ENCODE measurements around the gene FCER1G.
"Not testable (repeated sequence)": the region's sequence is repeated elsewhere in the genome, so short reads cannot be mapped to it uniquely, and the experiment has no call there.

Gene FCER1G

GRCh38 chr1:161235957-161236775 lies 21.1 kb downstream of the FCER1G start:
- no peak for DNase-seq

GRCh38 chr1:161238039-161238473 lies 23.0 kb downstream of the FCER1G start, which contains the start of gene NR1I3:
NR1I3 (minus strand) TSS chr1:161238203; CDS start chr1:161236565, 1,638 bp downstream.
- no peak for DNase-seq

GRCh38 chr1:161241682-161242081 lies 26.6 kb downstream of the FCER1G start:
- no peak for DNase-seq

GRCh38 chr1:161242313-161242712 lies 27.2 kb downstream of the FCER1G start:
- DNase-seq = no peak

GRCh38 chr1:161244888-161245287 lies 29.8 kb downstream of the FCER1G start:
- DNase-seq = no peak

- not testable (repeated sequence) for DNase-seq
These were observed 35.0 kb downstream of the FCER1G start for GRCh38 chr1:161250100-161250499.

GRCh38 chr1:161250829-161251228 lies 35.7 kb downstream of the FCER1G start:
- no peak for DNase-seq

GRCh38 chr1:161251579-161251978 lies 36.5 kb downstream of the FCER1G start:
- DNase-seq = no peak

- DNase-seq = not testable (repeated sequence)
These were observed 40.2 kb downstream of the FCER1G start for GRCh38 chr1:161255302-161255701.

GRCh38 chr1:161255955-161256520 lies 40.9 kb downstream of the FCER1G start:
- DNase-seq = not testable (repeated sequence)

GRCh38 chr1:161257109-161257508 lies 42.0 kb downstream of the FCER1G start:
- not testable (repeated sequence) for DNase-seq

- DNase-seq = peak; percentile 12
These were observed 43.6 kb downstream of the FCER1G start, which contains the start of gene PCP4L1 for GRCh38 chr1:161258439-161259344. PCP4L1 (plus strand) TSS chr1:161258745; CDS start chr1:161258975, 230 bp downstream.

- DNase-seq = no peak
These were observed 44.2 kb downstream of the FCER1G start for GRCh38 chr1:161259345-161259702.

GRCh38 chr1:161259765-161260164 lies 44.7 kb downstream of the FCER1G start:
- DNase-seq = no peak

GRCh38 chr1:161260376-161261260 lies 45.5 kb downstream of the FCER1G start:
- no peak for DNase-seq

- DNase-seq = no peak
These were observed 46.5 kb downstream of the FCER1G start for GRCh38 chr1:161261261-161262235.

- DNase-seq = no peak
These were observed 50.2 kb downstream of the FCER1G start for GRCh38 chr1:161265305-161265704.

- DNase-seq = no peak
These were observed 51.1 kb downstream of the FCER1G start for GRCh38 chr1:161266202-161266601.

GRCh38 chr1:161266836-161267235 lies 51.7 kb downstream of the FCER1G start:
- no peak for DNase-seq

- DNase-seq = no peak
These were observed 52.2 kb downstream of the FCER1G start for GRCh38 chr1:161267321-161267720.

All from NCI-H446 treated with DMSO at 0.1 percent for 48 hours (cell line).